Stimulated activated CD4-positive, alpha-beta T cell treated with anti-CD3 and anti-CD28 coated beads, Interleukin-12 subunit alpha, Interleukin-12 subunit beta, amount 100 ng/mL, for 24 hours (primary cell): ENCODE results near the gene LLPH.

Source experiments
- DNase-seq, 2 experiments: peaks; one replicate each; pipeline ENCODE4 v3.0.0-alpha.2; 2020; ENCODE audit warnings: low read depth in 2 of 2

The LLPH gene

DNA sequence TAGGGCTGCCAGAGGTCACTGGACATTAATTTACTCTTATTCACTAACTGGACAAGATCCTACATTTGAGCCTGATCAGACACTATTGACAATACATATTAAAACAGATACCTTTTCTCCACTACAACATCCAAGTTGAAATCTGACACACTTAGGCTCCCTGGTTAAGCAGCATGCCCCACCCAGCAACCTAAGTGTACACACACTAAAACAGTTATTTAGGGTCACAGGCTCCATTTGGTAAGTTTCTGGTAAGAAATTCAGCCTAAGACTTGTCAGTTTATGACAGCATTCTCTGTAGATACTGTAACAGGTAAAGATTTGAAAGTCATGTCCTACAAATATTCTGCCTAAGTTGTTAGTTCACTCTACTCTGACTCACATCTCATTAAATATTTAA, 12.3 kb upstream of the LLPH start:
- no peak for DNase-seq

GRCh38 chr12:66141299-66141698, 10.7 kb upstream of the LLPH start:
- no peak for DNase-seq

- DNase-seq = no peak
These were observed 10.2 kb upstream of the LLPH start for GRCh38 chr12:66140731-66141130.

- DNase-seq = no peak
These were observed 8.8 kb upstream of the LLPH start for GRCh38 chr12:66139328-66139727.

DNA sequence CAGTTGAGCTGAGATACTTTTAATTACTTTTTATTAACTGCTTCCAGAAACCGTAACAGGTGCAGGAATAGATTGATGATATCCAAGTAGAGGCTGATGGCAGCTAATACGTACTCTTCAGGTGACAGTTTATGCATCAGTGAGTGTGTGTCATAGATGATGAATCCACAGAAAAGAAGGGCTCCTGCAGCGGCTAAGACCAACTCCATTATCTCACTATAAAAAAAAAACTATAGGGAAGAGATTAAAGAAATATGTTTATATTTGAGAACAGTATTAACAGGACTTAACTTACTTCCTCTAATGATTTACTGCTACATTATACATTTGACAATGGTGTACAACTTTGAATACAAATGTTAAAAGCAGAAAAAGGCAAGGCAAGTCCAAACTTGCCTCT, 7.4 kb upstream of the LLPH start:
- no peak for DNase-seq

DNA sequence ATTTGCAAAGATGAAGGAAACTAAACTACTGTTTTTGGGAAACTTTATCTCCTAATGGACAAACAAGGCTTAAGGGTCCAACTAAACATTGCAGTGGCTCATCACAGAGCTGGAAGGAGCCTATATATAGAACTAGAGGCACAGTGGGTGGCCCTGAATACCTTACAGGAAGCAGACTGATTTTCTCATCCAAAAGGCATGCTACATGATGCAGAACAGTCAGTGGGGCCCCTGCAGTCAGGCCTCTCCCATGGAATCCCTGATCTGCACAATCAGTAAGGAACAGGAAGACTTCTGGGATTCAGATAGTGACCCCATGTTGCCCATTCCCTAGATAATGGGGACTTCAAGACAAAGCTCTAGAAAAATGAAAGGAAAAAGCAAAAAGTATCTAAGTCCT, 1.9 kb upstream of the LLPH start:
- no peak for DNase-seq

DNA sequence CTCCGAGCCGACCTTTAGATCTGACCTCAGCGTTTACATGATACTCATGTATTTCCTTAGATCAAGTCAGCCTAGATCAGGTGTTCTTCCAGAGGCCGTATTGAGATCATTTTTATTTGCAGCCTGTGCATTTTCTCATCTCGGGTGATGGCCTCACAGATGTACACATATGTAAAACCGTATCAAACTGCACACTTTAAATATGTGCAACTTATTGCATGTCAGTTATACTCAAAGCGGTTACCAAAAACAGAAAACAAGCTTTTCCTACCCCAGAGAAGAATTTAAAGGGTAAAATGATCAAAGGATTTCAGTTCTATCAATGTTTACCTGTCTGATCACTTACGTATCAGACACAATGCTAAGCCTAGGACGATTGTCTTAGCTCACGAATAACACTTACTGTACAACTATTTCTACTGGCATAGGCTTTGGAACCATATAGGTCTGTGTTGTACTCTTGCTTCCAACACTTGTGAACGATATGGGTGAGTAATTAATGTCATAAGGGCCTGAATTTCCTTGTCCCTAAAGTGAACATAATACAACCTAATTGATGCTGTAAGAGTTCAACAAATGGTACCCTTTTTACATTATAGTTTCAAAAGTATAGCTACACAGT, 628 bp upstream of the LLPH start:
- DNase-seq = no peak

DNA sequence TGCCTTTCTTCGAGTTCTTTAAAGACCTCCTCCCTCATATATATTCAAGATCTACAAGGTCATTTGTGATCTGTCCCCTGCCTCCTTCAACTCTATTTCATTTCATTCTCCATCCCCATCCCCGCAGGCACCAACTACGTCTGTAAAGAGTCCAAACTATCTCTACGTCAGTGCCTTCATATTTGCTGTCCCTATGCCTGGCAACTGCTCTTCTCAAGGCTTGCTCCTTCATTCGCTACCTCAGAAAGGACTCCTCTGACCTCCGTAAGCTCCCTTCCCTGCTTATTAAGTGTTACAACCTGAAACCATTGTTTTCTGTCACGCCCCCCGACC, 650 bp downstream of the LLPH start:
- no peak for DNase-seq

DNA sequence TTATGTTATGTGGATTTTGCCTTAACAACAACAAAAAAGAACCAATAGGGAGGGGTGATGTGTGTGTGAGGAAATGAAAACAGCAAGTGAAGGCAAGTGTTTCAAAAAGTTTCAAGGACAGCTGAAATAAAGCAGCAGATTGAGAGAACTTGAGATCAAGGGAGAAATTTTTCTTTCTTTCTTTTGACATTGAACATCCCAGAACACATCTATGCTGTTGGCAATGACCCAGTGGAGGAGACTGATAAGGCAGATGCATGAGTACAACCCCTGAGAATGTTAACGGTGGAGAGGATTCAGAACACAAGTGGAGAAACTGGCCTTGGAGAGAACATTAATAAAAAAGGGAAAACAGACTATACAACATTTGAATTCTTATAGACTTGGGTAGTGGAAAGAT, 2.9 kb downstream of the LLPH start:
- no peak for DNase-seq

GRCh38 chr12:66120477-66120876, 10.1 kb downstream of the LLPH start:
- no peak for DNase-seq

DNA sequence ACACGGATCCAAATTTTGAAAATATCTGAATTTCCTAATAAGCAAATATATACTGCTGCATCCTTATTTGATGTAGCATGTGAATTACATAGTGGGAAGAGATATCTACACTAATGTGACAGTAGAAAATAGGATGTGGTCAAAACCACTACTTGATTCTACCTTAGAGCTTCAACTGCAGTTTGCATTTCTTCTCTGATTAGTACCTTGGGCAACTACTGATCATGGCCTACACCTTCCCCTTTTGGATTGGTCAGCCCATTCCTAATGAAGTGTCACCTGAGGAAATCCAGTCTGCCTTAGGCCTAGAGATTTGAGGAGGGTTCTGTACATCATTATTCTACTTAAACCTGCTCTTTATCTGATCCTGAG, 10.7 kb downstream of the LLPH start:
- DNase-seq = no peak

- DNase-seq = no peak
These were observed 11.2 kb downstream of the LLPH start for GRCh38 chr12:66119229-66119869.

GRCh38 chr12:66118240-66118891, 12.2 kb downstream of the LLPH start:
- DNase-seq = no peak

GRCh38 chr12:66117242-66117641, 13.3 kb downstream of the LLPH start:
- DNase-seq = no peak

GRCh38 chr12:66115071-66115600, 15.4 kb downstream of the LLPH start:
- no peak for DNase-seq

DNA sequence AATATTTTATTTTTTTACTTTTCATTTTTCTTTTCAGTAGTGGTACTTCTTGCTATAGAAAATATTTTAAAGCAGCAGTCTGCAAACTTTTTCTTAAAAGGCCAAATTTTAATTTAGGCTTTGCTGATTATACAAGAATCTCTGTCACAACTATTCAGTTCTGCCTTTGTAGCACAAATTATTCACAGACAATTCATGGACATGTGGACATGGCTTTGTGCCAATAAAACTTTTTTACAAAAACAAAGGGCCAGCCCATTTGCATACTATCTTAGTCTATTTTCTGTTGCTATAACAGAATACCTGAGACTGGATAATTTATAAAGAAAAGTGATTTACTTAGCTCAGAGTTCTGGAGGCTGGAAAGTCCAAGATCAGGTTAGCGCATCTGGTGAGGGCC, 17.1 kb downstream of the LLPH start:
- DNase-seq = no peak

GRCh38 chr12:66111605-66112004, 18.9 kb downstream of the LLPH start:
- DNase-seq = no peak

DNA sequence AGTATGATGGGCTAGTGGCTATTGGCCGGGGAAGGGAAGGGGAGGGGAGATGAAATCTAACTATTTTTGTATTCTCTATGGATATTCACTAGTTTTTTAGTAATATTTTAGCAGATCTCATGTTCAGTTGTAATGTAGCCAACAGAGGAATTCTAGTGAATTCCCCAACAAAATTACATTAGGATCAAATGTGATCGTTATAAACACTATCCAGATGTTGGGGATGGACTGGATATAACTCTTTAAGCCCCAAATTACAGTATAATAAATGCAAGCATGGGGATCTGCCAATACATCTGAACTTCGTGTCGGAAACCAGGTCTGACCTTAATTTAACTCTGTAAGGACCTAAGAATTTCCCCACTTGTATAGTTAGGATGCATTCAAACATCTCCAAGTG, 21.5 kb downstream of the LLPH start:
- no peak for DNase-seq

DNA sequence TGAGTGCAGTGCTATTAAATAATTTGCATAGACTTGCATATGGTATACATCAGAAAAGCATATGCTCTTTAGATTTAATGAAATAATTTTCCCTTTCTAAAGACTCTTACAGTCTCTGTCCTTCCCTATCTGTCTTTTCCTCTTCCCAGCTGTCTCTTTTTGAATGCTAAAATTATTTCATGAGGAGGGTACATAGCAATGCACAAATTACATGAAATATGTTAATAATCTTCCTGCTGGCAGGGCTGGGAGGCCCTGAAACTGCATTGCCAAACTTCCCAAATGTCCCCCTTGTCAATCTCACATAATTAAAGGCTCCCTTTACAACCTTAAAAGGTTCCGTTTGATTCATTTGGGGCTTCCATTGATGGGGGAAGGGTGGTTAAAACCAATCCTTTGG, 22.2 kb downstream of the LLPH start:
- no peak for DNase-seq

GRCh38 chr12:66107451-66107915, 23.1 kb downstream of the LLPH start:
- peak in 1 of 2 experiments; percentile 16 for DNase-seq

GRCh38 chr12:66103016-66103913, 27.3 kb downstream of the LLPH start:
- no peak for DNase-seq

GRCh38 chr12:66092559-66093269, 37.8 kb downstream of the LLPH start:
- DNase-seq = no peak
